ENCODE data around the gene LPIN3. TPM values are rescaled to one million over a fixed set of nuclear protein-coding genes. Genes with fewer than 3 reads are reported as not detected.
A peak's percentile ranks its signal among the peaks of the same experiment; 100 is the strongest.

The LPIN3 gene
- total and polyA plus RNA-seq, 12 donors = 11.1 to 45.5 (median 18.2) TPM

- Histone ChIP-seq H3K4me3 (no peak overlapping the region), H3K4me1 (peaks cover 4 to 52% (median 15%) of the 10 kb centered on the region in 9 donors), H3K36me3 (peaks cover 0 to 28% (median 7%) of the 10 kb centered on the region in 9 donors), H3K9me3 (no peaks in the 10 kb centered on the region), H3K27ac (peak overlapping the region in 3 of 10 donors; percentile 9 to 66 (median 63)), H3K27me3 (peaks cover 0 to 28% (median 24%) of the 10 kb centered on the region in 7 donors)
- peak in 6 of 8 donors; percentile 22 to 59 (median 27) for ATAC-seq
- no peak for TF ChIP-seq CTCF (IDR thresholded peaks at IDR 0.05)
- intact Hi-C loops (cut with DNase I) = loop anchor here in 1 of 10 donors (5.0 kb wide), 1 partner anchor 50 kb away; no protein-coding TSS in a partner anchor
- 61 to 73% methylated on average over 44 to 45 of the region's 45 CpGs for WGBS, 2 donors
- peak in 1 of 2 donors; percentile 58 for DNase-seq
These were observed 21.4 kb downstream of the LPIN3 start for GRCh38 chr20:41361757-41362747.

GRCh38 chr20:41362748-41363140 is 22.1 kb downstream of the LPIN3 start:
- 87 to 90% methylated on average over 5 of the region's 5 CpGs for WGBS, 2 donors
- Histone ChIP-seq H3K27me3 (peaks cover 0 to 35% (median 27%) of the 10 kb centered on the region in 7 donors), H3K9me3 (no peaks in the 10 kb centered on the region), H3K4me3 (no peak overlapping the region), H3K27ac (no peak overlapping the region), H3K4me1 (peaks cover 4 to 54% (median 15%) of the 10 kb centered on the region in 9 donors), H3K36me3 (peaks cover 0 to 21% (median 2%) of the 10 kb centered on the region in 9 donors)
- ATAC-seq (no peak), DNase-seq (no peak)
- intact Hi-C loops (cut with DNase I) = loop anchor here in 1 of 10 donors (5.0 kb wide), 1 partner anchor 50 kb away; no protein-coding TSS in a partner anchor
- TF ChIP-seq CTCF (IDR thresholded peaks at IDR 0.05) = no peak

- H3K9me3 ChIP-seq = no peaks in the 10 kb centered on the region
- peaks cover 4 to 54% (median 15%) of the 10 kb centered on the region in 9 donors for H3K4me1 ChIP-seq
- H3K36me3 ChIP-seq = peaks cover 0 to 13% (median 0%) of the 10 kb centered on the region in 9 donors
- peaks cover 0 to 42% (median 27%) of the 10 kb centered on the region in 7 donors for H3K27me3 ChIP-seq
- no peak for TF ChIP-seq CTCF (IDR thresholded peaks at IDR 0.05)
- DNase-seq (no peak), ATAC-seq (no peak)
- H3K27ac ChIP-seq = no peak overlapping the region
- intact Hi-C loops (cut with DNase I) = loop anchor here in 1 of 10 donors (5.0 kb wide), 1 partner anchor 49 kb away; no protein-coding TSS in a partner anchor
- no peak overlapping the region for H3K4me3 ChIP-seq
- 97 to 99% methylated on average over 7 of the region's 7 CpGs for WGBS, 2 donors
These were observed 23.0 kb downstream of the LPIN3 start for GRCh38 chr20:41363601-41364000.

- H3K4me3 ChIP-seq = no peak overlapping the region
- peaks cover 4 to 48% (median 15%) of the 10 kb centered on the region in 9 donors for H3K4me1 ChIP-seq
- intact Hi-C loops (cut with DNase I) = loop anchor here in 1 of 10 donors (5.0 kb wide), 1 partner anchor 48 kb away; no protein-coding TSS in a partner anchor
- H3K27ac ChIP-seq = no peak overlapping the region
- TF ChIP-seq CTCF (IDR thresholded peaks at IDR 0.05) = no peak
- DNase-seq (no peak), ATAC-seq (no peak)
- WGBS, 2 donors = 87 to 93% methylated on average over 13 of the region's 13 CpGs
- no peaks in the 10 kb centered on the region for H3K9me3 ChIP-seq
- peaks cover 0 to 8% (median 0%) of the 10 kb centered on the region in 9 donors for H3K36me3 ChIP-seq
- peaks cover 0 to 47% (median 27%) of the 10 kb centered on the region in 7 donors for H3K27me3 ChIP-seq
These were observed 23.7 kb downstream of the LPIN3 start for GRCh38 chr20:41364236-41364855.
